Measurements from ENCODE around the gene PLEKHA7. TPM values are rescaled to one million over a fixed set of nuclear protein-coding genes. Genes with fewer than 3 reads are reported as not detected.
A peak's percentile ranks its signal among the peaks of the same experiment; 100 is the strongest.

Gene PLEKHA7
- total RNA-seq, 1 experiment from 2014 or later: 7.2 TPM

- no peak for TF ChIP-seq SP1 (IDR thresholded peaks at IDR 0.05; ENCODE audit: low read depth)
- peak; percentile 80 to 95 (median 91) for TF ChIP-seq CTCF (IDR thresholded peaks at IDR 0.05 in 2 of 3, conservative IDR thresholded peaks at IDR 0.05 in 1 of 3; ENCODE audit: borderline replicate concordance in 1 of 3, insufficient read depth in 1 of 3, low read depth in 2 of 3, low read length in 2 of 3)
- peak; percentile 88 for TF ChIP-seq RAD21 (IDR thresholded peaks at IDR 0.05; ENCODE audit: low read depth)
- Histone ChIP-seq H3K9me2 (ENCODE audit: insufficient read depth) (no peaks in the 10 kb centered on the region), H2AFZ (ENCODE audit: low read depth, low read length, poor library complexity, severe bottlenecking) (no peak overlapping the region), H3K9ac (ENCODE audit: low read length) (no peak overlapping the region), H3K4me2 (ENCODE audit: low read length) (peak overlapping the region; percentile 2; the same call in 1 of the 2 replicates), H3K4me1 (ENCODE audit: control insufficient read depth in 1 of 2, insufficient read depth in 2 of 2, low read length in 2 of 2) (peaks cover 4 to 9% of the 10 kb centered on the region in 2 experiments; a peak in 3 of 4 replicates), H3K4me3 (replicated peaks in 1 of 2; ENCODE audit: low read depth in 1 of 2, low read length in 2 of 2) (no peak overlapping the region), H3K27me3 (ENCODE audit: insufficient read depth, low read length) (no peaks in the 10 kb centered on the region), H3K36me3 (ENCODE audit: control insufficient read depth in 1 of 2, insufficient read depth in 2 of 2, low read length in 2 of 2) (no peaks in the 10 kb centered on the region), H3K27ac (ENCODE audit: low read depth, low read length) (no peak overlapping the region), H3K79me2 (ENCODE audit: insufficient read depth, low read length) (no peaks in the 10 kb centered on the region), H3K9me3 (ENCODE audit: control insufficient read depth in 1 of 2, insufficient read depth in 1 of 2, low read depth in 1 of 2, low read length in 2 of 2) (no peaks in the 10 kb centered on the region), H4K20me1 (ENCODE audit: insufficient read depth) (no peaks in the 10 kb centered on the region)
- ChIA-PET POLR2A (interaction anchor here (0.6 kb wide), 1 partner anchor 257 kb away, joined by 3 read pairs; the partner anchor contains the start of gene RPS13), RAD21 (ENCODE audit: low non-redundant PET in 1 of 2, low total read pairs in 2 of 2, uncharacterized antibody in 2 of 2, unreplicated experiment in 2 of 2) (no interaction called here), CTCF (interaction anchor here (0.7 to 2.2 kb wide), 13 partner anchors 10 to 257 kb away, joined by 3 to 21 read pairs (median 6); partner anchors contain the start of gene RPS13)
- intact Hi-C loops (cut with micrococcal nuclease): loop anchor here (1.0 kb wide), 2 partner anchors 63 to 243 kb away; no protein-coding TSS in a partner anchor
- peak; percentile 95 for ATAC-seq
- peak; percentile 37 for DNase-seq (ENCODE audit: low read depth, low spot score)
- BruUV-seq (replicated peaks): no TSS peak
Observed at GRCh38 chr11:16820324-16821092, 193.7 kb downstream of the PLEKHA7 start.

GRCh38 chr11:16818284-16818683 is 195.9 kb downstream of the PLEKHA7 start:
- ATAC-seq (no peak), DNase-seq (ENCODE audit: low read depth, low spot score) (no peak)
- Histone ChIP-seq H3K4me2 (ENCODE audit: low read length) (no peak overlapping the region), H3K4me3 (replicated peaks in 1 of 2; ENCODE audit: low read depth in 1 of 2, low read length in 2 of 2) (no peak overlapping the region), H3K36me3 (ENCODE audit: control insufficient read depth in 1 of 2, insufficient read depth in 2 of 2, low read length in 2 of 2) (no peaks in the 10 kb centered on the region), H4K20me1 (ENCODE audit: insufficient read depth) (no peaks in the 10 kb centered on the region), H3K27ac (ENCODE audit: low read depth, low read length) (no peak overlapping the region), H2AFZ (ENCODE audit: low read depth, low read length, poor library complexity, severe bottlenecking) (no peak overlapping the region), H3K9me3 (ENCODE audit: control insufficient read depth in 1 of 2, insufficient read depth in 1 of 2, low read depth in 1 of 2, low read length in 2 of 2) (no peaks in the 10 kb centered on the region), H3K9me2 (ENCODE audit: insufficient read depth) (no peaks in the 10 kb centered on the region), H3K79me2 (ENCODE audit: insufficient read depth, low read length) (no peaks in the 10 kb centered on the region), H3K4me1 (ENCODE audit: control insufficient read depth in 1 of 2, insufficient read depth in 2 of 2, low read length in 2 of 2) (peaks cover 4 to 9% of the 10 kb centered on the region in 2 experiments; a peak in 3 of 4 replicates), H3K27me3 (ENCODE audit: insufficient read depth, low read length) (no peaks in the 10 kb centered on the region), H3K9ac (ENCODE audit: low read length) (no peak overlapping the region)
- intact Hi-C loops (cut with micrococcal nuclease): no loop called here
- ChIA-PET POLR2A (no interaction called here), RAD21 (ENCODE audit: low non-redundant PET in 1 of 2, low total read pairs in 2 of 2, uncharacterized antibody in 2 of 2, unreplicated experiment in 2 of 2) (no interaction called here), CTCF (no interaction called here)
- no TSS peak for BruUV-seq (replicated peaks)
- TF ChIP-seq SIN3A (IDR thresholded peaks at IDR 0.05; ENCODE audit: low read depth) (no peak), POLR2A (IDR thresholded peaks at IDR 0.05; ENCODE audit: borderline replicate concordance, extremely low read depth, insufficient read depth, insufficient read length) (no peak), JUND (IDR thresholded peaks at IDR 0.05) (no peak), ZFX (IDR thresholded peaks at IDR 0.05) (no peak), EZH2phosphoT487 (IDR thresholded peaks at IDR 0.05; ENCODE audit: borderline replicate concordance) (no peak), EGR1 (IDR thresholded peaks at IDR 0.05; ENCODE audit: low read depth) (no peak), SP1 (IDR thresholded peaks at IDR 0.05; ENCODE audit: low read depth) (no peak), ZNF274 (IDR thresholded peaks at IDR 0.05; ENCODE audit: low read depth, low read length) (no peak), REST (IDR thresholded peaks at IDR 0.05; ENCODE audit: low read depth) (no peak), FOSL1 (IDR thresholded peaks at IDR 0.05; ENCODE audit: low read depth) (no peak), YY1 (IDR thresholded peaks at IDR 0.05; ENCODE audit: extremely low read depth, insufficient replicate concordance, low read depth, low read length) (no peak), CBX3 (IDR thresholded peaks at IDR 0.05; ENCODE audit: low read depth) (no peak), EZH2 (IDR thresholded peaks at IDR 0.05) (no peak)
